GM21737 (cell line): ENCODE measurements around the gene FBXO15.

ENCODE experiments used
- ATAC-seq: cut with Tn5 transposase; IDR thresholded peaks from one replicate; pipeline ENCODE4 v1.9.1; 2021; ENCODE audit warnings: mild to moderate bottlenecking, moderate library complexity; ENCODE audit not compliant: unreplicated experiment

Gene FBXO15

GRCh38 chr18:74116633-74117554 is 30.7 kb downstream of the FBXO15 start:
- ATAC-seq, result no peak

DNA sequence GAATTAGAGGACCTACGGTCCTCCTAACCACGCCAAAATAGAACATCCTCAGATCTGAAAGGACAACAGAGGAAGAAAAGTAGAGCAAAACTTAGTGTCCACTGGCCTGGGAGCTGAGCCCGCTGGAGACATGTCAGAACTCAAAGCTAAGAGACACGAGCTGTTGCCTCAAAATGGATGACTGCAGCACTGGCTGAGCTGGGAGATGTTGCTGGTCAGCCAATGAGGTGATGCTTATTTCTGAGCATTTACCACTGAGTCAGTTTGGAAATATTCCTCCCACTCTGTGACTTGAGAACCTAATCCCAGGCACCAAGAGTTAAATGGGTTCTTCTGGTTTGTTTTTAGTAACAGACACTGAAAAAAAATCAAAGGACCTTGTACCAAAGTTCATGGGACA is 32.6 kb downstream of the FBXO15 start:
- ATAC-seq, result no peak

- no peak for ATAC-seq
These were observed 33.5 kb downstream of the FBXO15 start for GRCh38 chr18:74114116-74114515.

- ATAC-seq, result no peak
These were observed 33.9 kb downstream of the FBXO15 start for GRCh38 chr18:74113711-74114110.

DNA sequence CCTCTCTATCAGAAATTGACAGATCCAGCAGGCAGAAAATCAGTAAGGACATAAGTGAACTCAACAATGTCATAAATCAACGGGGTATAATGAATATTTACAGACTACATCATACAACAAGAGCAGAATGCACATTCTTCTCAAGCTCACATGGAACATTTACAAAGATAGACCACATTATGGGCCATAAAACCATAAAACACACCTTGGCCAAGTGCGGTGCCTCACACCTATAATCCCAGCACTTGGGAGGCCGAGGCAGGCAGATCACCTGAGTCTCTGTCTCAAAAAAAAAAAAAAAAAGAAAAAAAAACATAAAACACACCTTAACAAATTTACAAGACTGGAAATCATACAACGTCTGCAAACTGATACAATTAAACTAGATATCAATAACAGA is 36.7 kb downstream of the FBXO15 start:
- ATAC-seq, result no peak

GRCh38 chr18:74110149-74110548 is 37.5 kb downstream of the FBXO15 start:
- ATAC-seq, result no peak

DNA sequence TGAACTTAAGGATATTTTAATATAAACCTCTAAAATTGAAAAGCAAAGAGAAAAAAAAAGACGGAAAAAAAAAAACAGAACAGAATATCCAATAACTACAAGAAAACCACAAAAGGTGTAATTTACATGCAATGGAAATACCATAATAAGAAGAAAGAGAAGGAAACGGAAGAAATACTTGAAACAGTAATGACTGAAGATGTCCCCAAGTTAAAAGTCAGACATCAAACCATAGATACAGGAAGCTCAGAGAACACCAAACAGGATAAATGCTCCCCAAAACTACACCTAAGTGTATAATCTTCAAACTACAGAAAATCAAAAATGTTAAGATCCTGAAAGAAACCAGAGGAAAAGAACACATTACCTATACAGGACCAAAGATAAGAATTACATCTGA is 39.2 kb downstream of the FBXO15 start:
- ATAC-seq, result no peak

DNA sequence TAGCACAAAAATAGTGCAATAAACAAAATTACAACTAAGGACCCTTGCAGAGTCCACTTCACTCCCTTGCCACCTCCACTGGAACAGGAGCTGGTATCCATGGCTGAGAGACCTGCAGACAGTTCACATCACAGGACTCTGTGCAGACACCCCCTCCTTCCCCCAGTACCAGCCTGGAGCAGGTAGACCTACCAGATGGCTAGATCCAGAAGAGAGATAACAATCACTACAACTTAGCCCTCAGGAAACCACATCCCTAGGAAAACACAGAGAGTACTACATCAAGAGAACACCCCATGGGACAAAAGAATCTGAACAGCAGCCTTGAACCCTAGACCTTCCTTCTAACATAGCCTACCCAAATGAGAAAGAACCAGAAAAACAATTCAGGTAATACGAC is 49.8 kb downstream of the FBXO15 start:
- no peak for ATAC-seq

DNA sequence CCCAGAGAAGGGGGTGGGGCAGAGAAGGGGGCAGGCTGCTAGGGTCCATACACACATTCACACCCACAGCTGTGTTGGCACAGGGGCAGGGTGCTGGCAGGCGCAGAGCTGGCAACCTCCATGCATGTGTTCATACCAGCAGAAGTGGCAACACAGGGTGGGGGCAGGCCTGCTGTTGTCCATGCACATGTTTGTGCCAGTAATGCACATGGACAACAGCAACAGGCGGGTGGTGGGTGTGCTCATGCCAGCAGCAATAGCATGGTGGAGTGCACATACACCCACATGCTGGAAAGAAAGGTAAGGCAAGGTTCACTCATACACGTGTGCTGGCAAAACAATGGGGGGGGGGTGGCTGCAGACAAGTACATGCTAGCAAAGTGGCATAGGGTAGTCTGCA is 54.7 kb downstream of the FBXO15 start:
- no peak for ATAC-seq

GRCh38 chr18:74084184-74084855 is 63.3 kb downstream of the FBXO15 start:
- ATAC-seq, result no peak

DNA sequence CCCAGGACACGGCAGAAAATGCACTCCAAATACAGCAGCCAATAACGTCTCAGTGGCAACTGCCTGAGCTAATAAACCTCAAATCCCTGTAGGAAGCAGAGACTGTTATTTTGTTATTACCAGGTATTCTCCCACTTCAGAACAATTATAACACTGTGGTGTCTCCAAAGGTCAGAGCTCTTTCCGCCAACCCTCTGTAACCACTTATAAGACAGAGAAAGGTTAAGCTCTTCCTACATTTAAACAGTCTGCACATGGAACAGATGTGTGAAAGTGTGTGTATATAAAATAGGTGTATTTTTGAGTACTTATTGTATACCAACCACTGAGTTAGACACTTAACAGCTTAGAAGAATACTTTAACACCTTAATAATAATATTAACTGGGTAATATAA is 64.1 kb downstream of the FBXO15 start:
- ATAC-seq, result no peak

GRCh38 chr18:74082742-74083556 is 64.7 kb downstream of the FBXO15 start:
- ATAC-seq, result no peak

DNA sequence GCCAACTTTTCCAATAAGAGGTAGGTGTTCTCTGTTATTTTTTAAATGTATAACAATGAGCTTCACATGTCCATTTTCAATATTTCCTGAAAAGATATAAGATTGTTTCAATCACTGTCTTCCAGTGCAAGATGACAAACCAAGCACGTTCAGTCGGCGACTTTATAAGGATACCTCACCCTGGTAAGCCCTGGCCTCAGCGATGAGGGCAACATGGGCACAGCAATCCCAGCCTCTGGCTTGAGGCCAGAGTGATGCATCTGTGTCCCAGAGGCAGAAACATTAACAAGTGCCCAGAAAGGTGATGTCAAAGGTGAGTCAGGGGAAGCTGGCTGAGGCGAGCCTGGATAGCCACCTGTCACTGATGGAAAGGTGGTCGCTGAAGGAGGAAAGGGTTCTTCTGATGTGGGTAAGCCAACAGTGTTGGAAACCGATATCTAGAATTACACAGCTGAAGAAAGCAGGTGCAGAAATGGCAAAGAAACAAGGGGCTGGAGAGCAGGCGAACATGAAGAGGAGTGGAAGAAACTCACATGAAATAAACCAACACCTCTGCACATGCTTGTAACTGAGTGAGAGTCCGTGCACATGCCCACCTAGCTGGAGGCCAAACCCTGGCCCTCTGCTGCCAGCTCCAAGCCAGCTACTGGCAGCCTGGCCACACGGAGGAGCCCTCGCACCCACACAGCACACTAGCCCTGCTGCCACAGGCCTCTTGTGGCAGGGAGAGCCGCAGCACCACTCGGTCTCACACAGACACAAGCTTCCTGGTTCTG is 65.5 kb downstream of the FBXO15 start:
- ATAC-seq, result peak; percentile 94

GRCh38 chr18:74078257-74078656 is 69.4 kb downstream of the FBXO15 start:
- no peak for ATAC-seq

GRCh38 chr18:74074668-74075564 is 72.7 kb downstream of the FBXO15 start:
- ATAC-seq, result no peak

DNA sequence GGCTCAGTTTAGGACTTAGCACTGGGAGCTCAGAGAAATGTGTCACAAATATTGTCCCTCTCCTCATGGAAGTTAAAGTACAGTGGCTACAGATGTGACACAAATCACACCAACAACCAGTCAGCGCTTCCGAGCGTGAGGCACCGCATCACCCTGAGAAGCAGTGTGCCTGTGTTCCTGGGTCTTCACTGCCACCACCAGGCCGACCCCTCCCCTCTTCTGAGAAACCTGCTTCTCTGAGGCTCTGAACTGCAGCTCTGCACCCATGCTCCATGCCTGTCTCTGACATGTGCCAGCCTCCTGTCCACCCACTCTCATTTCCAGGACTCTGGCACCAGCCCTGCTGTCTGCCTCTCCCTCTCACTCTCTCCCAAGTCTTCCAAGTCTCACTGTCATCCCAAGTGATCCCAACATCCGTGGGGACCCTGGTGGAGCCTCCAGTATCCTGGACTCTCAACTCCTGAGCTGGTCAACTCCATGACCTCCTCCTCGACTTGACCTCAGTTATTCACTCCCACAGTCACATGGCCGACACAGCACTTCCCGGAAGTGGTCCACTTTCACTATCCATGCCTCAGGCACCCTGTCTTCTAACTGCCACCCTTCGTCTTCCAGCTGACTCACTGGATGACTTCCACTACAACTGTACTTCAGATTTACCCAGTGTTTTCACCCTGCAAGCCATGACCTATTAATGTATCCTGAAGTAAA is 73.5 kb downstream of the FBXO15 start:
- no peak for ATAC-seq

GRCh38 chr18:74069178-74070050 is 78.2 kb downstream of the FBXO15 start:
- no peak for ATAC-seq

DNA sequence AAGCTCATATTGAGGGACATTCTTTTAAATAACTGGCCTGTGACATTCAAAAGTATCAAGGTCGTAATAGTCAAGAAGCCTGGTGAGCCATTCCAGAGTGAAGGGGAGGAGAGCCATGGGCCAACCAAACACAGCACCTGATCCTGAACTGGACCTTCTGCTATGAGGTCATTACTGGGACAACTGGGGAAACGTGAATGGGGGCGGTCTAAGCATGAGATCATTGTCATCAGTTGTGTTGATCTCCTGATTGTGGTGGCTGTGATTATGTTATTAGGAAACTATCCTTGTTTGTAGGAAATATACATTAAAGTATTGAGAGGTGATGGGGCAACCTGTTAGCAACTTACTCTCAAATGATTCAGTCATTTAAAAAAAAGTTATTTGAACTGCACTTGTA is 79.3 kb downstream of the FBXO15 start:
- ATAC-seq, result no peak
